A549 (cell line): ENCODE results near the gene CCDC152.

ENCODE experiments used
- CEBPB ChIP-seq, 2 experiments: fragments of >200 bp in 1 of 2; sonication (Bioruptor Twin) in 1 of 2; formaldehyde crosslinking in 1 of 2; IDR thresholded peaks; 2 replicates each; pipeline ENCODE4 v1.6.1; 2012 to 2016
- EP300 ChIP-seq, 2 experiments: fragments of >200 bp; sonication (Bioruptor Twin); formaldehyde crosslinking; IDR thresholded peaks; 2 replicates in 1 of 2; 3 replicates in 1 of 2; pipeline ENCODE4 v1.6.1; 2016 to 2017
- RAD21 ChIP-seq, 2 experiments: fragments of >200 bp in 1 of 2; sonication (Bioruptor Twin) in 1 of 2; formaldehyde crosslinking in 1 of 2; IDR thresholded peaks in 1 of 2; conservative IDR thresholded peaks in 1 of 2; 2 replicates in 1 of 2; 3 replicates in 1 of 2; pipeline ENCODE4 v1.6.1; 2012 to 2018; ENCODE audit warnings: inconsistent platforms in 1 of 2
- RARB ChIP-seq: fragments of 250-450 bp; sonication (Bioruptor Pico); IDR thresholded peaks from 2 replicates; pipeline ENCODE4 v1.8.0; 2021; ENCODE audit warnings: mild to moderate bottlenecking, moderate library complexity
- TF ChIP-seq, protein P1 (sequence below): fragments of >200 bp; sonication (Bioruptor Twin); formaldehyde crosslinking; IDR thresholded peaks from 3 replicates; pipeline ENCODE4 v1.5.1; 2016
- TF ChIP-seq, protein P2 (sequence below): fragments of >200 bp; sonication (Bioruptor Twin); formaldehyde crosslinking; IDR thresholded peaks from 3 replicates; pipeline ENCODE4 v1.6.1; 2016
- TF ChIP-seq, protein P3 (sequence below): IDR thresholded peaks from 2 replicates; pipeline ENCODE4 v1.6.1; 2012
- TF ChIP-seq, protein P4 (sequence below): fragments of 200-600 bp; sonication (generic); IDR thresholded peaks from 2 replicates; pipeline ENCODE4 v1.6.1; 2016; ENCODE audit warnings: antibody characterized with exemption, mild to moderate bottlenecking, moderate library complexity
- TF ChIP-seq, protein P5 (sequence below): fragments of 450-650 bp; IDR thresholded peaks from 2 replicates; pipeline ENCODE4 v1.6.1; 2014; ENCODE audit warnings: antibody characterized with exemption
- TF ChIP-seq, protein P6 (sequence below): IDR thresholded peaks from 2 replicates; pipeline ENCODE4 v1.6.1; 2012

DNA sequence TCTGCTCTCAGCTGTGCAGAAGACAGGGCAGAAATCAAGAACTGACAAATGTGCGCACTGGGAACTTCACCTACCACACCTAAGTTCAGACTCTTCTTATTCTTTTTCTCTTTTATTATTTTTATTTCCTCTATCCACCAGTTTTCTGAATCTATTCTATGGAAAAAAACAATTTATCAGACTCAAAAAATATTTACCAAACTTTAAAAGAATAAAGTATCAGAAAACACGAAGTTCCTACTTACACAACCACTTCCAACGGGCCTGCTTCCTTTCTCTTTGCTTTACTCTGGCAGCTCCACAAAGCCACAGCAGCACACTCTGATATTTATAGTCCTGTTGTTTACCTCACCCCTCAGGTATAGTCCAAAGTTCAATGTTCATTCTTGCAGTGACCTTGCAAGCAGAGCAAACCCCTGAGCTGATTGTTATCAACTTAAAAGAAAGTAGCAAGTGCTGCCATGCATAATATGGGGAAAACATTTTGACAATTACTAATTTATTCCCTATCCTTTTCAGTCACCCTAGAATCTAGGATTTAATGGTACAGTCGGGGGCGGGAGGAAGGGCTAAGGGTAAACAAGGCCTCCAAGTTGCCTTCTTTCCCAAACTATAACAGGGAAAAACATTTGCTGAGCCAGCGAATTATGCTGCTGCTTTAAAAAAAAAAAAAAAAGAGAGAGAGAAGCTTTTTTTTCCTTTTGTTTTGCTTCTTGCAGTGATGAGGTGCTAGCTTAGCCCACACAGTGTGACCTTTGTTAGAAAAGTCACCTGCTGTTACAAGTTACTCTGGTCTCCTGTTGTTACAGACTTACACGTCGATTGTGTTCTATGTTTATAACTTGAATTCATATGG is 55.2 kb downstream of the CCDC152 start, which contains the start of gene SELENOP:
- TF ChIP-seq, protein P1, sequence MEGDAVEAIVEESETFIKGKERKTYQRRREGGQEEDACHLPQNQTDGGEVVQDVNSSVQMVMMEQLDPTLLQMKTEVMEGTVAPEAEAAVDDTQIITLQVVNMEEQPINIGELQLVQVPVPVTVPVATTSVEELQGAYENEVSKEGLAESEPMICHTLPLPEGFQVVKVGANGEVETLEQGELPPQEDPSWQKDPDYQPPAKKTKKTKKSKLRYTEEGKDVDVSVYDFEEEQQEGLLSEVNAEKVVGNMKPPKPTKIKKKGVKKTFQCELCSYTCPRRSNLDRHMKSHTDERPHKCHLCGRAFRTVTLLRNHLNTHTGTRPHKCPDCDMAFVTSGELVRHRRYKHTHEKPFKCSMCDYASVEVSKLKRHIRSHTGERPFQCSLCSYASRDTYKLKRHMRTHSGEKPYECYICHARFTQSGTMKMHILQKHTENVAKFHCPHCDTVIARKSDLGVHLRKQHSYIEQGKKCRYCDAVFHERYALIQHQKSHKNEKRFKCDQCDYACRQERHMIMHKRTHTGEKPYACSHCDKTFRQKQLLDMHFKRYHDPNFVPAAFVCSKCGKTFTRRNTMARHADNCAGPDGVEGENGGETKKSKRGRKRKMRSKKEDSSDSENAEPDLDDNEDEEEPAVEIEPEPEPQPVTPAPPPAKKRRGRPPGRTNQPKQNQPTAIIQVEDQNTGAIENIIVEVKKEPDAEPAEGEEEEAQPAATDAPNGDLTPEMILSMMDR = no peak
- no peak for TF ChIP-seq RAD21 (conservative IDR thresholded peaks at IDR 0.05 in 1 of 2, IDR thresholded peaks at IDR 0.05 in 1 of 2)
- TF ChIP-seq, protein P2, sequence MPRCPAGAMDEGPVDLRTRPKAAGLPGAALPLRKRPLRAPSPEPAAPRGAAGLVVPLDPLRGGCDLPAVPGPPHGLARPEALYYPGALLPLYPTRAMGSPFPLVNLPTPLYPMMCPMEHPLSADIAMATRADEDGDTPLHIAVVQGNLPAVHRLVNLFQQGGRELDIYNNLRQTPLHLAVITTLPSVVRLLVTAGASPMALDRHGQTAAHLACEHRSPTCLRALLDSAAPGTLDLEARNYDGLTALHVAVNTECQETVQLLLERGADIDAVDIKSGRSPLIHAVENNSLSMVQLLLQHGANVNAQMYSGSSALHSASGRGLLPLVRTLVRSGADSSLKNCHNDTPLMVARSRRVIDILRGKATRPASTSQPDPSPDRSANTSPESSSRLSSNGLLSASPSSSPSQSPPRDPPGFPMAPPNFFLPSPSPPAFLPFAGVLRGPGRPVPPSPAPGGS = no peak
- no peak for TF ChIP-seq RARB (CRISPR knock-in tag)
- TF ChIP-seq, protein P3, sequence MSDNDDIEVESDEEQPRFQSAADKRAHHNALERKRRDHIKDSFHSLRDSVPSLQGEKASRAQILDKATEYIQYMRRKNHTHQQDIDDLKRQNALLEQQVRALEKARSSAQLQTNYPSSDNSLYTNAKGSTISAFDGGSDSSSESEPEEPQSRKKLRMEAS = no peak
- TF ChIP-seq, protein P4, sequence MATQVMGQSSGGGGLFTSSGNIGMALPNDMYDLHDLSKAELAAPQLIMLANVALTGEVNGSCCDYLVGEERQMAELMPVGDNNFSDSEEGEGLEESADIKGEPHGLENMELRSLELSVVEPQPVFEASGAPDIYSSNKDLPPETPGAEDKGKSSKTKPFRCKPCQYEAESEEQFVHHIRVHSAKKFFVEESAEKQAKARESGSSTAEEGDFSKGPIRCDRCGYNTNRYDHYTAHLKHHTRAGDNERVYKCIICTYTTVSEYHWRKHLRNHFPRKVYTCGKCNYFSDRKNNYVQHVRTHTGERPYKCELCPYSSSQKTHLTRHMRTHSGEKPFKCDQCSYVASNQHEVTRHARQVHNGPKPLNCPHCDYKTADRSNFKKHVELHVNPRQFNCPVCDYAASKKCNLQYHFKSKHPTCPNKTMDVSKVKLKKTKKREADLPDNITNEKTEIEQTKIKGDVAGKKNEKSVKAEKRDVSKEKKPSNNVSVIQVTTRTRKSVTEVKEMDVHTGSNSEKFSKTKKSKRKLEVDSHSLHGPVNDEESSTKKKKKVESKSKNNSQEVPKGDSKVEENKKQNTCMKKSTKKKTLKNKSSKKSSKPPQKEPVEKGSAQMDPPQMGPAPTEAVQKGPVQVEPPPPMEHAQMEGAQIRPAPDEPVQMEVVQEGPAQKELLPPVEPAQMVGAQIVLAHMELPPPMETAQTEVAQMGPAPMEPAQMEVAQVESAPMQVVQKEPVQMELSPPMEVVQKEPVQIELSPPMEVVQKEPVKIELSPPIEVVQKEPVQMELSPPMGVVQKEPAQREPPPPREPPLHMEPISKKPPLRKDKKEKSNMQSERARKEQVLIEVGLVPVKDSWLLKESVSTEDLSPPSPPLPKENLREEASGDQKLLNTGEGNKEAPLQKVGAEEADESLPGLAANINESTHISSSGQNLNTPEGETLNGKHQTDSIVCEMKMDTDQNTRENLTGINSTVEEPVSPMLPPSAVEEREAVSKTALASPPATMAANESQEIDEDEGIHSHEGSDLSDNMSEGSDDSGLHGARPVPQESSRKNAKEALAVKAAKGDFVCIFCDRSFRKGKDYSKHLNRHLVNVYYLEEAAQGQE = no peak
- TF ChIP-seq, protein P5, sequence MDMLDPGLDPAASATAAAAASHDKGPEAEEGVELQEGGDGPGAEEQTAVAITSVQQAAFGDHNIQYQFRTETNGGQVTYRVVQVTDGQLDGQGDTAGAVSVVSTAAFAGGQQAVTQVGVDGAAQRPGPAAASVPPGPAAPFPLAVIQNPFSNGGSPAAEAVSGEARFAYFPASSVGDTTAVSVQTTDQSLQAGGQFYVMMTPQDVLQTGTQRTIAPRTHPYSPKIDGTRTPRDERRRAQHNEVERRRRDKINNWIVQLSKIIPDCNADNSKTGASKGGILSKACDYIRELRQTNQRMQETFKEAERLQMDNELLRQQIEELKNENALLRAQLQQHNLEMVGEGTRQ = no peak
- TF ChIP-seq, protein P6, sequence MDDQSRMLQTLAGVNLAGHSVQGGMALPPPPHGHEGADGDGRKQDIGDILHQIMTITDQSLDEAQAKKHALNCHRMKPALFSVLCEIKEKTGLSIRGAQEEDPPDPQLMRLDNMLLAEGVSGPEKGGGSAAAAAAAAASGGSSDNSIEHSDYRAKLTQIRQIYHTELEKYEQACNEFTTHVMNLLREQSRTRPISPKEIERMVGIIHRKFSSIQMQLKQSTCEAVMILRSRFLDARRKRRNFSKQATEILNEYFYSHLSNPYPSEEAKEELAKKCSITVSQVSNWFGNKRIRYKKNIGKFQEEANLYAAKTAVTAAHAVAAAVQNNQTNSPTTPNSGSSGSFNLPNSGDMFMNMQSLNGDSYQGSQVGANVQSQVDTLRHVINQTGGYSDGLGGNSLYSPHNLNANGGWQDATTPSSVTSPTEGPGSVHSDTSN = no peak
- no peak for TF ChIP-seq EP300 (IDR thresholded peaks at IDR 0.05)
- no peak for TF ChIP-seq CEBPB (IDR thresholded peaks at IDR 0.05)
